ENCODE data around the gene DNAH7.

DNA sequence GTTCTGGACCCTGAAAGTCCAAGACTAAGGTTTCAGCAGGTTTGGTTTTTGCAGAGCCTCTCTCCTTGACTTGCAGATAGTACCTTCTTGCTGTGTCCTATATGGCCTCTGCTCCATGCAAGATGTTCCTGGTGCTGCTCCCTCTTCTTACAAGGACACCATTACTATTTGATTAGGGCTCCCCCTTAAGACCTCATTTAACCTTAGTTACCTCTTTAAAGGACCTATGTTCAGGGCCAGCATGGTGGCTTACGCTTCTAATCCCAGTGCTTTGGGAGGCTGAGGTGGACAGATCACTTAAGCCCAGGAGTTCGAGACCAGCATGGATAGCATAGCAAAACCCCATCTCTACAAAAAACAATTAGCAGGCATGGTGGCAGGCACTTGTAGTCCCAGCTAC, 232.6 kb downstream of the DNAH7 start:
- TF ChIP-seq GATA2 (IDR thresholded peaks at IDR 0.05; ENCODE audit: insufficient read depth, insufficient read length, low read depth, low read length), result no peak
- TF ChIP-seq, protein P1, sequence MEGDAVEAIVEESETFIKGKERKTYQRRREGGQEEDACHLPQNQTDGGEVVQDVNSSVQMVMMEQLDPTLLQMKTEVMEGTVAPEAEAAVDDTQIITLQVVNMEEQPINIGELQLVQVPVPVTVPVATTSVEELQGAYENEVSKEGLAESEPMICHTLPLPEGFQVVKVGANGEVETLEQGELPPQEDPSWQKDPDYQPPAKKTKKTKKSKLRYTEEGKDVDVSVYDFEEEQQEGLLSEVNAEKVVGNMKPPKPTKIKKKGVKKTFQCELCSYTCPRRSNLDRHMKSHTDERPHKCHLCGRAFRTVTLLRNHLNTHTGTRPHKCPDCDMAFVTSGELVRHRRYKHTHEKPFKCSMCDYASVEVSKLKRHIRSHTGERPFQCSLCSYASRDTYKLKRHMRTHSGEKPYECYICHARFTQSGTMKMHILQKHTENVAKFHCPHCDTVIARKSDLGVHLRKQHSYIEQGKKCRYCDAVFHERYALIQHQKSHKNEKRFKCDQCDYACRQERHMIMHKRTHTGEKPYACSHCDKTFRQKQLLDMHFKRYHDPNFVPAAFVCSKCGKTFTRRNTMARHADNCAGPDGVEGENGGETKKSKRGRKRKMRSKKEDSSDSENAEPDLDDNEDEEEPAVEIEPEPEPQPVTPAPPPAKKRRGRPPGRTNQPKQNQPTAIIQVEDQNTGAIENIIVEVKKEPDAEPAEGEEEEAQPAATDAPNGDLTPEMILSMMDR (IDR thresholded peaks at IDR 0.05; ENCODE audit: extremely low read depth in 1 of 2, insufficient read depth in 1 of 2, low read depth in 1 of 2, low read length in 2 of 2), result no peak
